Stimulated activated CD8-positive, alpha-beta memory T cell treated with anti-CD3 and anti-CD28 coated beads, Interleukin-7, amount 100 ng/mL, for 24 hours (primary cell): Measurements from ENCODE around the gene PLA2G4A.

Experiments
- DNase-seq: peaks from one replicate; pipeline ENCODE4 v3.0.0-alpha.2; 2020; ENCODE audit warnings: low read depth

The PLA2G4A gene

GRCh38 chr1:186834399-186834958, 5.7 kb downstream of the PLA2G4A start:
- no peak for DNase-seq

DNA sequence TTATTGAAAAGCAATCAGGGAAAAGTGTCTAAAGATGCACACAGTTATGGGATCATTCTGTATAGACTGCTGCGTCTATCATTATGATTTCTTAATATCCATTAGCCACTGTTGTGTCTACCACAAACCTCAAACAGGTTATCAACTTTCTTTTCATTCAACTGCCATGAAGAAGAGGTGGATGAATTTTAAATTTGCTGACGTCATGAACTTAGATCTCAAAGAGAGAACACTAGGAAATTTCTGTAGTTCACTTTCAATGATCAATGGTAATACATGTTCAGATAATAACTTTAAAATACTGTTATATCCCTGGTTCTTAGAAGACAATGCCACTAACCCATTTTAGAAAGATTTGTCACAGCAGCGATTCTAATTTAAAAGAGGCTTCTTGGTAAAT, 6.7 kb downstream of the PLA2G4A start:
- DNase-seq: no peak

- no peak for DNase-seq
These were observed 9.1 kb downstream of the PLA2G4A start for GRCh38 chr1:186837806-186838205.

- DNase-seq: no peak
These were observed 9.8 kb downstream of the PLA2G4A start for GRCh38 chr1:186838380-186839040.

GRCh38 chr1:186839041-186839400, 10.3 kb downstream of the PLA2G4A start:
- DNase-seq: no peak

- no peak for DNase-seq
These were observed 12.8 kb downstream of the PLA2G4A start for GRCh38 chr1:186841599-186841998.

DNA sequence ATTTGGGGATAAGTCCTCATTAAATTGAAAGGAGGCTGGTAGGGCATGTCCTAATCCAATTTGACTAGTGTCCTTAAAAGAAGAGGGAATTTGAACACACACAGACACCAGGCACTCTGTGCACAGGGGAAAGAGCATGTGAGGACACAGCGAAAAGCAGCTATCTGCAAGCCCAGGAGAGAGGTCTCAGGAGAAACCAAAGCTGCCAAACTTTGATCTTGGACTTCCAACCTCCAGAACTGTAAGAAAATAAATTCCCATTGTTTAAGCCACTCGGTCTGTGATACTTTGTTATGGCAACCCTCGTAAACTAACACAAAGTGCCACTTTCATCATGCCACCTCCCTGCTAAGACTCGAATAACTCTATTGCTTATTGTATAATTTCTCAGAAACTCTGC, 13.8 kb downstream of the PLA2G4A start:
- no peak for DNase-seq

DNA sequence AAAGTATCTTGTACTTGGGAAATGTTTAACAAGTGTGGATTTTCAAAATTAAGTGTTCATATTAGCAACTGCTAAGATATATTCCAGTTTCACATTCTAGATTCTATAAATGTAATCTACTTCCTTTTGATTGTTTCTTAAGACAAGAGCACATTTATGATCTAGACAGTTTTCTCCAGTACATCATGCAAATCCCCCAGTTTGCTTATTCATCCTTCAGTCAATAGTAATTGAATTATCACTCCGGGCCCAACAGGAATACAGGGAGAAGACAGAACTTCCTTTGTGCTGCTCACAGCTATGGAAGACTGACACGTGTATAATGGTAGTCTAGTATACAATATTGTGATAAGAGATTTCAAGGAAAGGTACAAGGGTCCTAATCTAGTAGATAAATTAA, 14.5 kb downstream of the PLA2G4A start:
- no peak for DNase-seq

DNA sequence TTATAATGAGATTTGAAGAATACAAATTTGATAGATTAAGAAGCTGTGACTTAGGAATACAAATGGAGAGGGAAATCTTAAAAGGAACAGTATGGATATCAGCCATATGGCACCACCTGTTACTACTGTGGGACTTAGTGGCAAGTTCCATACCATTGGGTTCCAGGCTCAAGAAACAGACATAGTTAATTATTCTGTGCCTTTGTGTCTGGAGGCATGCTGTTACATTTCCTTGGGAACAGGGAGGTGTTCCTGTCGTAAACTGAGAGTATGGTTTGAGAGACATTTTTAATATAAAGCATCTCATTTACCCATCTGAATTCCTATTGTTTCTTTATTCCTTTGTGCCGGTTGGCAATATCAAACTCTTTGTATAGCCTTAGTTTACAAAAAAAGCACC, 15.2 kb downstream of the PLA2G4A start:
- DNase-seq: no peak

DNA sequence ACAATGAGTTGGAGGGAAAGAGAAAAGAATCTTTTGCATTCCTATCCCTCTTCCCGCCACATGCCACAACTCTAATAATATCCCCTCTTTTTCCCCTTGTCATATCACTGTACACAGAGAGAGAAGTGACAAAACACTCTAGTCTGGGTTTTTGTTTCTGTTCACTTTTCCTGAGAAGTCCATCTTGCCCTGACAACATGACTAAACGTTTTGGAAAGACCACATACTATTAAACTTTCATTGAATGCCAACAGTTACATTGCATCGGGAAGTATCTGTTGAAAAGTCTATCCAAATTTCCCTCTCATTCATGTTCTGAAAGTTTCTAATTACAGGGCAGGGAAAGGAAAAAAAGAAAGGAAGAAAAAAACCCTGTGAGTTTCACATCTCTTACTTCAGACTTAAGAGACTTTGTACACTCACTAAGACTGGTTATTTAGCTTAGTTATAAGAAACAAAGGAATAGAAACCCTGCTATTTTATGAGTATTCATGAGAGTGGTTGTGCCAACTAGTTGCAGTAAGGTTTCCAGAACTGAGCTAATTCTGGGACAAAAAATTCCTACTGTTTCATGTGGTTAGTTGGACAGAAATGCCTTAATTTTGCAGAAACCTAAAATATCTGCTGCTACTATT, 16.9 kb downstream of the PLA2G4A start:
- DNase-seq: no peak

DNA sequence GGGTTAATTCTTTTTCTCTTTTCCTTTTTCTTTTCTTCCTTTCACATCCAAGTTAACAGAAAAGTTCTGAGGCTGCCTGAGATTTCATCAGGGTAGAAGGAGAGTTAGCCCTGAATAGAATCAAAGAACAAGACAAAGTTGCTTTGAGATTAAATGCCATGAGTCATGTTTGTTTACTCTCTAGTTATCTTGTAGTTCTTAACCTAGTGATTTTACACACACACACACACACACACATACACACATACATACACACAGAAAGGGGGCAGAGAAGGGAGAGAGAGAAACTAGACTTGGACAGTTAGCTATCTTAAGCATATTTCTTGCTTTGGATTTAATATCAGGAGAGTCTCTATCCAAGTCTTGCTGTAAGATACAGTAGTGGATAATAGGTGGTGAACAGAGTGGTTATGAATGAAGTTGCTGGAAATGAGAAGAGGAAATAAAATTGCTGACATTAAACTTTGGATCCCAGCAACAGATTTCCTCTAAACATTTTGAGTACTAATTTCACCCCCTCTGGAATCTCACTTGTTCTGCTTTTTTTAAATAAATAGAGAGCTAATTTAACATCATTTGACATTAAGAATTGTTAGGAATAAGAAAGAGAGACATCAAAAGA, 19.9 kb downstream of the PLA2G4A start:
- DNase-seq: no peak

DNA sequence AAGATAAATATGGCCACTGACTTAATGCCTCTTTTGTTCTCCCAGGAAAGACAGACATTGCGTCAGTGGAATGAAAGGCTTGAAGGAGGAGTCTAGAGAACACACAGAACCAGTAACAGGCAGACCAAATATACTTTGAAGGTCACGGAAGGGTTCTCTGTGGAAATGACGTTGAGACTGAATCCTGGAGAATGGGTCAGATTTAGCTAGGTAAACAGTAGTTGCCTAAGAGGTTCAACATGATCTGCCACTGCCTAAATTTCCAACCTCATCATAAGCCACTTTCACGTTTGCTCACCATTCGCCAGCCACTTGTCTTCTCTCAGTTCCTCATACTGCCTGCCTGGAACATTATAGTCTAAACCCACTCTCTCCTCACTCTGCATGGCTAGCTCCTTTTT, 20.5 kb downstream of the PLA2G4A start:
- DNase-seq: no peak

- DNase-seq: no peak
These were observed 21.1 kb downstream of the PLA2G4A start for GRCh38 chr1:186849826-186850225.

- DNase-seq: no peak
These were observed 25.4 kb downstream of the PLA2G4A start for GRCh38 chr1:186854102-186854501.

DNA sequence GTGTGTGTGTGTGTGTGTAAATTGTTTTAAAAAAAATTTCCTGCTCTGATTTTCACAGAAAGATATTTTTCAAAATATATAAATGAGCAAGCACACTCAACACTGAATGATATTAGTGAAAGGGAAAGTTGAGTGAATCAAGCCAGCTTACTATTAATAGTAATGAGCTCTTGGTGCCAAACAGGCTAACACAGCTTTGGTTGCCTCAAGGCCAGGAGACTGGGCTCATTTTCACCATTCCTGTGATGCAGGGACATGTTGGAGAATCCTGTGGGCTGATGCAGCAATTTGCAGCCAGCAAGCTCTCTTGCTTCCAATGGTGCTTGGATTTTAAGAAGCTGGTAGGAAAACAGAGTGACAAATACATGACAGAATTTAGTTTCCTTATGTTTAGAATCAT, 30.2 kb downstream of the PLA2G4A start:
- no peak for DNase-seq

GRCh38 chr1:186859995-186860394, 31.2 kb downstream of the PLA2G4A start:
- no peak for DNase-seq

- DNase-seq: no peak
These were observed 35.5 kb downstream of the PLA2G4A start for GRCh38 chr1:186864296-186864695.

DNA sequence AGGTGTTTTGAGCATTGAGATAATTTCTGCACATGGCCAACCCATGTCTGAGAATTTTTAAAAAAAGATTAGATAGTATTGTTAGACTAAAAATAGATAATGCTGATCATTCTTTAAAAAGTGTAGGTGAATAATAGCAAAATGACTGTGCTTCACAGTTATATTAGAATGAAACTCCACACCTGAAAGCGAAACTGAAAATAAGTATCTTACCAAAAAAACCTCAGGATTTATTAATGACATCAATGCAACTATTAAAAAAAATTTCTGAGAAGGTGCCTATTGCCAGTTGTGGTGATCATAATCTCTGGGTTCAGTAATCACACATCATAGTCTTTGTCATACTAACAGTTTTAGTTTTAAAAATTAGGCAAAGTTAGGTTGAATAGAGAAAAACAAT, 36.5 kb downstream of the PLA2G4A start:
- DNase-seq: no peak

- DNase-seq: no peak
These were observed 37.1 kb downstream of the PLA2G4A start for GRCh38 chr1:186865857-186866256.

DNA sequence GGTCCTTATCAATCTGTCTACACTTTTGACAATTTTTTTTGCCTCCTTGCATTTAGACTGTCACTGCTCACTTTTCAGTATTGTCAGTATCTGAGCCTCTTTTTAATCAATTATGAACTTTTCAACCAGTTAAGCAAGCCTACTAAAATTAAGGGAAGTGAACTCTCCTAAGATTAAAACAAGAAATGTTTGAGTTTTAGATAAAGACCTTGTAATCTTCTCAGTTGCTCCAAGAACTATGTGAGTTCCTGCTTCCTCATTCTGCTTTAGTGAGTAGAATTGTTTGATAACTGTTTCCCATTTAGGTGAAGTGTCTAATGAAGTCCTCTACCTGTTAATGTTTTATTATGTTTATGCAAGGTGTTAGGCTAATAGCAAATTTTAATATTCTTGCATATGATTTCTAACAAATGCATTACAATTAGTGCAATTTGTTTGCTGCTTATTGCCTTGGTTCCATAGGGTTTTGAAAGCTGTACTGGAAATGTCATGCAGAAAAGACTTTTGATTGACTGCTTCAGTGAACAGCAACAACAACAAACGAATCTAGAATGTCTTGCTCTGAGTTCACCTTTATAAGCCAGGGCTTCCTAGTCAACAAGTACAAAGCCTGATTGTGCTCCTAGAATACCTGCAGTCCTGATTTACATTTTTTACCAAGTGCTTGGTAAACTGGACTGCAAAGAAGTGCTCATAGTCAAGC, 40.9 kb downstream of the PLA2G4A start:
- no peak for DNase-seq

DNA sequence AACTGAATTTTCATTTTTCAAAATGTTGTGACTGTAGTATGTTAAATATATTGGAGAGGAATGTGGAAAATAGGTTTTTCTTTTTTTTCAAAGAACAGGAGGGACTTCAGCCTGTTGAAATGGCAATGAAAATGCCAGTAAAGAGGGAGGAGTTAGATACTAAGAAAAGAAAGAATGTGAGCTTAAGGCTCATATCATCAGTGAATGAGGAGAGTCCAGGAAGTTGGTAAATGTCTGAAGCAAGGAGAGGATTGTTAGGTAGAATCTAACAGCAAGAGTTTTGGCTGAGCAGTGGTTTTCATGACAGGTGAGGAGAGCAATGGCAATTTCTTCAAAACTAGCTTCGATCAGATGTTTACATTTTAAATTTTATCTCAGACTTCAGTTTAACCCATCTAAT, 43.0 kb downstream of the PLA2G4A start:
- DNase-seq: no peak

GRCh38 chr1:186872291-186872690, 43.5 kb downstream of the PLA2G4A start:
- DNase-seq: no peak

GRCh38 chr1:186873687-186874086, 44.9 kb downstream of the PLA2G4A start:
- no peak for DNase-seq
